Measurements from ENCODE around the gene ZG16B. TPM values are rescaled to one million over a fixed set of nuclear protein-coding genes. Genes with fewer than 3 reads are reported as not detected.

Gene ZG16B
- total and polyA plus RNA-seq, 2 of the 8 experiments (the other 6 are each of a cell fraction or from before 2014, with no cell fraction given) = 0.11 TPM; not detected in 1

GRCh38 chr16:2828521-2828840 lies 1.6 kb upstream of the ZG16B start (continued):
- TF ChIP-seq JUND (IDR thresholded peaks at IDR 0.05; ENCODE audit: low read length) = no peak
- TF ChIP-seq, protein P1, sequence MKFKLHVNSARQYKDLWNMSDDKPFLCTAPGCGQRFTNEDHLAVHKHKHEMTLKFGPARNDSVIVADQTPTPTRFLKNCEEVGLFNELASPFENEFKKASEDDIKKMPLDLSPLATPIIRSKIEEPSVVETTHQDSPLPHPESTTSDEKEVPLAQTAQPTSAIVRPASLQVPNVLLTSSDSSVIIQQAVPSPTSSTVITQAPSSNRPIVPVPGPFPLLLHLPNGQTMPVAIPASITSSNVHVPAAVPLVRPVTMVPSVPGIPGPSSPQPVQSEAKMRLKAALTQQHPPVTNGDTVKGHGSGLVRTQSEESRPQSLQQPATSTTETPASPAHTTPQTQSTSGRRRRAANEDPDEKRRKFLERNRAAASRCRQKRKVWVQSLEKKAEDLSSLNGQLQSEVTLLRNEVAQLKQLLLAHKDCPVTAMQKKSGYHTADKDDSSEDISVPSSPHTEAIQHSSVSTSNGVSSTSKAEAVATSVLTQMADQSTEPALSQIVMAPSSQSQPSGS (IDR thresholded peaks at IDR 0.05; ENCODE audit: low read length) = no peak

Measured in H1 (cell line).